ENCODE data around the gene ABHD4.
"Not testable (repeated sequence)": the region's sequence is repeated elsewhere in the genome, so short reads cannot be mapped to it uniquely, and the experiment has no call there.

ABHD4 gene

GRCh38 chr14:22598099-22598895 is at the start of gene ABHD4:
Gene ABHD4, plus strand, starts transcription at chr14:22598300. Its CDS starts 7 bp downstream, at chr14:22598307.
- peak within 1 kb of the TSS; percentile 89 for H3K4me3 ChIP-seq (ENCODE audit: low read depth, low read length)

GRCh38 chr14:22549324-22549962 is 48.7 kb upstream of the ABHD4 start:
- H3K4me3 ChIP-seq (ENCODE audit: low read depth, low read length): no peak overlapping the region

- no peak overlapping the region for H3K4me3 ChIP-seq (ENCODE audit: low read depth, low read length)
Measured at GRCh38 chr14:22549981-22550673, 48.0 kb upstream of the ABHD4 start.

- H3K4me3 ChIP-seq (ENCODE audit: low read depth, low read length): no peak overlapping the region
Measured at GRCh38 chr14:22551605-22551997, 46.5 kb upstream of the ABHD4 start.

- H3K4me3 ChIP-seq (ENCODE audit: low read depth, low read length): no peak overlapping the region
Measured at GRCh38 chr14:22552001-22552826, 45.9 kb upstream of the ABHD4 start.

GRCh38 chr14:22552827-22553076 is 45.3 kb upstream of the ABHD4 start:
- H3K4me3 ChIP-seq (ENCODE audit: low read depth, low read length): no peak overlapping the region

- no peak overlapping the region for H3K4me3 ChIP-seq (ENCODE audit: low read depth, low read length)
Measured at GRCh38 chr14:22553445-22553844, 44.7 kb upstream of the ABHD4 start.

- not testable (repeated sequence) for H3K4me3 ChIP-seq (ENCODE audit: low read depth, low read length)
Measured at GRCh38 chr14:22553861-22554497, 44.1 kb upstream of the ABHD4 start.

- no peak overlapping the region for H3K4me3 ChIP-seq (ENCODE audit: low read depth, low read length)
Measured at GRCh38 chr14:22554498-22555383, 43.4 kb upstream of the ABHD4 start.

GRCh38 chr14:22555384-22556011 is 42.6 kb upstream of the ABHD4 start:
- no peak overlapping the region for H3K4me3 ChIP-seq (ENCODE audit: low read depth, low read length)

GRCh38 chr14:22556021-22556989 is 41.8 kb upstream of the ABHD4 start:
- H3K4me3 ChIP-seq (ENCODE audit: low read depth, low read length): no peak overlapping the region

- no peak overlapping the region for H3K4me3 ChIP-seq (ENCODE audit: low read depth, low read length)
Measured at GRCh38 chr14:22556990-22557623, 41.0 kb upstream of the ABHD4 start.

GRCh38 chr14:22557846-22558220 is 40.3 kb upstream of the ABHD4 start:
- no peak overlapping the region for H3K4me3 ChIP-seq (ENCODE audit: low read depth, low read length)

- H3K4me3 ChIP-seq (ENCODE audit: low read depth, low read length): no peak overlapping the region
Measured at GRCh38 chr14:22558221-22558913, 39.7 kb upstream of the ABHD4 start.

GRCh38 chr14:22559041-22559440 is 39.1 kb upstream of the ABHD4 start:
- no peak overlapping the region for H3K4me3 ChIP-seq (ENCODE audit: low read depth, low read length)

- no peak overlapping the region for H3K4me3 ChIP-seq (ENCODE audit: low read depth, low read length)
Measured at GRCh38 chr14:22560662-22561365, 37.3 kb upstream of the ABHD4 start.

GRCh38 chr14:22561366-22561660 is 36.8 kb upstream of the ABHD4 start:
- H3K4me3 ChIP-seq (ENCODE audit: low read depth, low read length): no peak overlapping the region
